H1 (cell line): ENCODE results near the gene SAMD4A. TPM values are rescaled to one million over a fixed set of nuclear protein-coding genes. Genes with fewer than 3 reads are reported as not detected.

Source experiments
- POU5F1 ChIP-seq: IDR thresholded peaks from 2 replicates; pipeline ENCODE4 v1.6.1; 2011; ENCODE audit warnings: low read depth, mild to moderate bottlenecking, low read length, moderate library complexity
- SP2 ChIP-seq: IDR thresholded peaks from 2 replicates; pipeline ENCODE4 v1.6.1; 2012; ENCODE audit warnings: mild to moderate bottlenecking, low read length, inconsistent platforms
- TCF12 ChIP-seq: IDR thresholded peaks from 2 replicates; pipeline ENCODE4 v1.6.1; 2011; ENCODE audit warnings: low read depth, mild to moderate bottlenecking, low read length
- polyA plus RNA-seq, 7 experiments: library from polyadenylated mRNA; depleted of rRNA in 3 of 7; stranded (reverse) in 5 of 7; unstranded in 2 of 7; fragments of >200 nt in 5 of 7; fragments of 200-250 nt in 2 of 7; gene quantifications; 1 replicate in 5 of 7; 2 replicates in 1 of 7; 4 replicates in 1 of 7; pipeline versions ENCODE4 v1.2.1 to v1.2.3, GENCODE V29; 2011 to 2013; ENCODE audit warnings: missing spikeins in 2 of 7, mixed read lengths in 2 of 7
- total RNA-seq: library from RNA; stranded (reverse); fragmentation: NEBNext Ultra II Directional; extraction: Animal tissue kit (Norgen Biotek cat#: 25700); gene quantifications from 2 replicates; pipeline ENCODE4 v1.2.1, GENCODE V29; 2021

Gene SAMD4A
- total and polyA plus RNA-seq, 2 of the 8 experiments (the other 6 are each of a cell fraction or from before 2014, with no cell fraction given), result 2.4 to 12.3 TPM

- no peak for TF ChIP-seq SP2
- TF ChIP-seq TCF12, result no peak
- TF ChIP-seq POU5F1, result no peak
These were observed 182.3 kb downstream of the SAMD4A start (continued) for GRCh38 chr14:54749180-54749579.
